Immature natural killer cell (primary cell): Measurements from ENCODE around the gene SHLD3. TPM values are rescaled to one million over a fixed set of nuclear protein-coding genes. Genes with fewer than 3 reads are reported as not detected.
"Not testable (repeated sequence)": the region's sequence is repeated elsewhere in the genome, so short reads cannot be mapped to it uniquely, and the experiment has no call there.

Experiments used
- DNase-seq, 3 donors: peaks; one replicate each; pipeline ENCODE4 v3.0.0; 2022; ENCODE audit warnings: mixed read lengths in 1 of 3
- H3K27ac Mint-ChIP-seq, 6 donors: one replicate each; pipeline ENCODE4 v1.8.0; 2020; ENCODE audit warnings: mixed read lengths in 6 of 6, mild to moderate bottlenecking in 5 of 6, inconsistent platforms in 4 of 6, moderate library complexity in 3 of 6
- H3K27me3 Mint-ChIP-seq, 3 donors: one replicate each; pipeline ENCODE4 v1.8.0; 2020 to 2021; ENCODE audit warnings: low read depth in 3 of 3, mild to moderate bottlenecking in 3 of 3, mixed read lengths in 3 of 3, moderate library complexity in 3 of 3, inconsistent platforms in 1 of 3
- H3K36me3 Mint-ChIP-seq, 3 donors: one replicate each; pipeline ENCODE4 v1.8.0; 2020; ENCODE audit warnings: mixed read lengths in 3 of 3, inconsistent platforms in 2 of 3, mild to moderate bottlenecking in 2 of 3
- H3K4me1 Mint-ChIP-seq, 2 donors: one replicate each; pipeline ENCODE4 v1.8.0; 2020; ENCODE audit warnings: inconsistent platforms in 2 of 2, mild to moderate bottlenecking in 2 of 2, mixed read lengths in 2 of 2, moderate library complexity in 1 of 2
- H3K4me3 Mint-ChIP-seq, 5 donors: one replicate each; pipeline ENCODE4 v1.8.0; 2020; ENCODE audit warnings: mild to moderate bottlenecking in 5 of 5, mixed read lengths in 5 of 5, inconsistent platforms in 3 of 5, moderate library complexity in 3 of 5
- H3K9me3 Mint-ChIP-seq, 6 donors: one replicate each; pipeline ENCODE4 v1.8.0; 2020; ENCODE audit warnings: mild to moderate bottlenecking in 6 of 6, mixed read lengths in 6 of 6, inconsistent platforms in 4 of 6, moderate library complexity in 3 of 6
- polyA plus RNA-seq, 3 donors: library from polyadenylated mRNA; unstranded; fragments of 300-500 nt; fragmentation: Illumina TruSeq; gene quantifications; one replicate each; pipeline ENCODE4 v1.2.3, GENCODE V29; 2021

SHLD3 gene
- polyA plus RNA-seq: 10 to 100 TPM in 2 of 3 donors, 1 to 10 TPM in 1; 3.5 to 12.8 (median 10.1) TPM

- Mint-ChIP-seq H3K4me3 (peak within 1 kb of the TSS; percentile 95 to 100 (median 98)), H3K9me3 (no peaks in the 10 kb centered on the region), H3K36me3 (peaks cover 0 to 4% (median 3%) of the 10 kb centered on the region in 3 donors), H3K27me3 (peaks cover 15 to 17% (median 17%) of the 10 kb centered on the region in 3 donors), H3K4me1 (peaks cover 51 to 60% of the 10 kb centered on the region in 2 donors), H3K27ac (peak within 1 kb of the TSS; percentile 91 to 98 (median 96))
- DNase-seq: peak; percentile 90 to 91 (median 91)
Observed at GRCh38 chr5:65624571-65625555, at the start of gene SHLD3, which contains the start of gene TRAPPC13. Gene SHLD3, plus strand, starts transcription at chr5:65625027. Its CDS starts 4,561 bp downstream, at chr5:65629588. Gene TRAPPC13, plus strand, starts transcription at chr5:65625027. Its CDS starts 34 bp downstream, at chr5:65625061.

DNA sequence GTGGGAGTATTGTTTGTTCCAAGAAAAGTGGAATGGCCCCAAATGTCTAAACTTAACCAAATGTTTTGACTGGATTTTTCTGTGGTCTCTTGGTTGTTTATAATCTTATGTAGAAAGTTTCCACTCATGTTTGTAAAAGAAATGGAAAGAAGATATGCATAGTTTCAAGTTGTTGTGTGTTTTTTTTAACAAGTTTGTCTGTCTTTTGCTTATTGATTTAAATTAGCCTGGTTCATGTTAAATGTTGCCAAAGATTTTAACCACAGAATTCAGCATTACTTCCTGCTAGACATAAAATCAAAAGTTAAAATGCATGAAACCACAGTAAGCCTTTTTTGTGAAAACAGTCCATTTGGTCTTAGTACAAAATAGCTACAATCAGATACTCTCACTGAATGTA lies 47.7 kb upstream of the SHLD3 start:
- H3K4me1 Mint-ChIP-seq: peaks cover 9 to 47% of the 10 kb centered on the region in 2 donors
- DNase-seq: no peak
- no peak overlapping the region for H3K27ac Mint-ChIP-seq
- H3K36me3 Mint-ChIP-seq: peaks cover 4 to 36% (median 33%) of the 10 kb centered on the region in 3 donors
- no peak overlapping the region for H3K4me3 Mint-ChIP-seq
- no peaks in the 10 kb centered on the region for H3K9me3 Mint-ChIP-seq
- H3K27me3 Mint-ChIP-seq: peaks cover 0 to 2% (median 0%) of the 10 kb centered on the region in 3 donors

DNA sequence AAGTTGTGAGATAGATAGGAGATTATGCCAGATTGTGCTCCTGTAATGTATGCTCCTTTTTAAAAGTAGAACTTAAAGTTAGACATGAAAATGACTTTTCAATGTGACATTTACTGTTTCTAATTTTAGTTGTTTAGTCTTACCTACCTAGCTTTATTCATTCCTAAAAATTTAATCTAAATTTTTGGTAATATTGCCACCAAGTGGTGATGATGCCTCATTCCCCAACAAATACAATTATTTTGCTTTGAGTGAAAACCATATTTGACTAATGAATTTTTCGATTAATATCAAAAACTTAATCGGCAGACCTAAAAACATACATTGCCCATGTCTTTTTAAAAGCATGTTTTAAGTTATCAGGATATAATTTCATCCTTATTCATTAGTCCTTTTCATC lies 36.1 kb upstream of the SHLD3 start:
- Mint-ChIP-seq H3K36me3 (peaks cover 16 to 34% (median 16%) of the 10 kb centered on the region in 3 donors), H3K9me3 (no peaks in the 10 kb centered on the region), H3K4me1 (peaks cover 0 to 12% of the 10 kb centered on the region in 2 donors), H3K27me3 (no peaks in the 10 kb centered on the region), H3K4me3 (no peak overlapping the region), H3K27ac (peak overlapping the region in 1 of 6 donors; percentile 7)
- no peak for DNase-seq

DNA sequence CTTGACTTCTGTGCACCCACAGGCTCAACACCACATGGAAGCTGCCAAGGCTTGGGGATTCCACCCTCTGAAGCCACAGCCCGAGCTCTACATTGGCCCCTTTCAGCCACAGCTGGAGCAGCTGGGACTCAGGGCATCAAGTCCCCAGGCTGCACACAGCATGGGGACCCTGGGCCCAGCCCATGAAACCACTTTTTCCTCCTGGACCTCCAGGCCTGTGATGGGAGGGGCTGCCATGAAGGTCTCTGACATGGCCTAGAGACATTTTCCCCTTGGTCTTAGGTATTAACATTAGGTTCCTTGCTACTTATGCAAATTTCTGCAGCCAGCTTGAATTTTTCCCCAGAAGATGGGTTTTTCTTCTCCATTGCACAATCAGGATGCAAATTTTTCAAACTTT lies 23.1 kb upstream of the SHLD3 start:
- DNase-seq, H3K27ac Mint-ChIP-seq, H3K9me3 Mint-ChIP-seq, H3K4me1 Mint-ChIP-seq, H3K27me3 Mint-ChIP-seq, H3K4me3 Mint-ChIP-seq: not testable (repeated sequence)
- H3K36me3 Mint-ChIP-seq: peaks cover 43 to 65% (median 44%) of the 10 kb centered on the region in 3 donors

DNA sequence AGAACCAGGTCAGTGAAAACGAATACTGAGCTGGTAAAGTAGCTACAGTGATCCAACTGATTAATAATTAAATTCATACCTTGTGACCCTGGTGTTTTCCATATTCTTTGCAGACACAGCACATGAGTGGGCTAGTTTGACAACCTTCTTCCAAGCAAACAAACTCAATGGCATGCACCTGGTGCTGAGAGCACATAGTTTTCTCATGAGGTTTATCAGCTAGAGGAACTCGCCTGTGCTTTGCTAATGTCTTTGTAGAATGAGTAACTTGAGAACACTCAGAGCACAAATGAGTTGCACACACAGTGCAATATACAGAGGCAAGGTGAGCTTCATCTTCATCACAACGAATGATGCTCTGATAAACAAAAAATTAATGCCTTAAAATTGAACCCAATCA lies 13.3 kb upstream of the SHLD3 start:
- H3K4me3 Mint-ChIP-seq: no peak overlapping the region
- peaks cover 25 to 54% (median 28%) of the 10 kb centered on the region in 3 donors for H3K36me3 Mint-ChIP-seq
- no peak overlapping the region for H3K27ac Mint-ChIP-seq
- H3K4me1 Mint-ChIP-seq: peaks cover 0 to 36% of the 10 kb centered on the region in 2 donors
- no peak for DNase-seq
- no peaks in the 10 kb centered on the region for H3K9me3 Mint-ChIP-seq
- H3K27me3 Mint-ChIP-seq: peaks cover 0 to 3% (median 0%) of the 10 kb centered on the region in 3 donors

DNA sequence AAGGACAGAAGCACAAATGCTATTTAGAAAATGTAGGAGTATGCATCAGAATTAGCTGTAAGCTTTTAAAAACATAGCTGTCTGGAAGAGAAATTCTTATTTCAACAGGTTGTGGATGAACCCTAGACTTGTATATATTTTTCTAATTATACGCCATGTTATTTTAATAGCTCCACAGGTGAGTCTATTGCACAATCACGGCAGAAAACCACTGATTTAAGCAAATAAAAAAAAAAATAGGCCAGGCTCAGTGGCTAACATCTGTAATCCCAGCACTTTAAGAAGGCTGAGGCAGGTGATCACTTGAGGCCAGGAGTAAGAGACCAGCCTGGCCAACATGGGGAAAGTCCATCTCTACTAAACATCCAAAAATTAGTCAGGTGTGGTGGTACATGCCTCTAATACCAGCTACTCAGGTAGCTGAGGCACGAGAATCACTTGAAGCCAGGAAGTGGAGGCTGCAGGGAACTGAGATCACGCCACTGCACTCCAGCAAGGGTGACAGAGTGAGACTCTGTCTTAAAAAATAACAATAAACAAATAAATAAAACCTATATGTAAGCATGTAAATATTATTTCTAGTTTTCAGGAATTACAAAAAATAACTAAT lies 12.4 kb upstream of the SHLD3 start:
- no peak overlapping the region for H3K4me3 Mint-ChIP-seq
- H3K9me3 Mint-ChIP-seq: no peaks in the 10 kb centered on the region
- H3K36me3 Mint-ChIP-seq: peaks cover 22 to 49% (median 25%) of the 10 kb centered on the region in 3 donors

DNA sequence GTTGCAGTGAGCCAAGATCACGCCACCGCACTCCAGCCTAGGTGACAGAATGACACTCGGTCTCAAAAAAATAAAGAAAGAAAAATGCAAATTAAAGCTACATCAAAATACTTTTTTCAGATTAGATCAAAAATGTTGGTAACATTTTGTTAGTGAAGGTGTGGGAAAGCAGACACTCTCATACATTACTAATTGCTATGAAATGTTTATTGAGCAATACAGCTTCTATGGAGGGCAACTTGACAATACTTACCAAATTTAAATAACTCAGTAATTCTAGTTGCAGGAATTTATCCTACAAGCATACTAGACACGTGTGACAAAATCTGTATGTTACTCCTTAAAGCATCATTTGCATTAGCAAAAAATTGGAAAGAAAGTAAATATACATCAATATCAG lies 4.8 kb upstream of the SHLD3 start:
- Mint-ChIP-seq H3K36me3 (peaks cover 0 to 16% (median 4%) of the 10 kb centered on the region in 3 donors), H3K27me3 (peaks cover 11 to 13% (median 11%) of the 10 kb centered on the region in 3 donors), H3K4me3 (no peak overlapping the region), H3K9me3 (no peaks in the 10 kb centered on the region), H3K4me1 (peaks cover 31 to 59% of the 10 kb centered on the region in 2 donors), H3K27ac (no peak overlapping the region)
- DNase-seq: no peak

More for the DNA sequence above, 12.4 kb upstream of the SHLD3 start:
- no peak for DNase-seq
- Mint-ChIP-seq H3K4me1 (peaks cover 0 to 36% of the 10 kb centered on the region in 2 donors), H3K27me3 (peaks cover 0 to 1% (median 0%) of the 10 kb centered on the region in 3 donors), H3K27ac (no peak overlapping the region)

DNA sequence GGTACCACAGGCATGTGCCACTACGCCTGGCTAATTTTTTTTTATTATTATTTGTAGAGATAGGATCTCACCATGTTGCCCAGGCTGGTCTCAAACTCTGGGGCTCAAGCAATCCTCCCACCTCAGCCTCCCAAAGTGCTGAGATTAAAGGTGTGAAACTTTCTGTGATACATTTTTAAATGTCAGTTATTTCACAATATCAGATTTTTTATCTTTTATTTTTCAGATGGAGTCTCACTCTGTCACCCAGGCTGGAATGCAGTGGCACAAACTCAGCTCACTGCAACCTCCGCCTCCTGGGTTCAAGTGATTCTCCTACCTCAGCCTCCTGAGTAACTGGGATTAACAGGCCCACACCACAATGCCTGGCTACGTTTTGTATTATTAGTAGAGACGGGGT lies 2.9 kb upstream of the SHLD3 start:
- H3K4me1 Mint-ChIP-seq: peaks cover 46 to 62% of the 10 kb centered on the region in 2 donors
- H3K27me3 Mint-ChIP-seq: peaks cover 15 to 17% (median 17%) of the 10 kb centered on the region in 3 donors
- H3K4me3 Mint-ChIP-seq: peak overlapping the region in 2 of 5 donors; percentile 36 to 42
- not testable (repeated sequence) for H3K36me3 Mint-ChIP-seq, DNase-seq, H3K27ac Mint-ChIP-seq, H3K9me3 Mint-ChIP-seq

DNA sequence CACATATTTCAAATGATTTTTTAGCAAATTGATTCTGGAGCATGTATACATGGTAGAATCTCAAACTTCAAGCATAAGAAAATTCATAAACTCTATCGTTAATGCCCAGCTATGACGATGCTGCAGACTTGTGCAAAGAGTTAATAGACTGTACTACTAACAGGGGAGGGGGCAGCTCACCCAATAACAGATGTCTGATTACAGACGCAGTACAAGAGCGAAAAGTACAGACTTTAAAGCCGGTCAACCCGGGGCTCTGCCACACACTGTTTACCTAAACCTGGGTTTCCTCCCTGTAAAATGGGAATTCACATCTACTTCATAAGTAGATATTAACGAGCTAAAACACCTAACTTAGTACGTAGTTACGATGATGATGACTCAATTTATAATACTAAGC lies 1.3 kb upstream of the SHLD3 start:
- Mint-ChIP-seq H3K36me3 (no peaks in the 10 kb centered on the region), H3K4me3 (peak overlapping the region; percentile 95 to 100 (median 98)), H3K27me3 (peaks cover 15 to 17% (median 17%) of the 10 kb centered on the region in 3 donors), H3K27ac (peak overlapping the region; percentile 91 to 98 (median 96)), H3K9me3 (no peaks in the 10 kb centered on the region), H3K4me1 (peaks cover 52 to 63% of the 10 kb centered on the region in 2 donors)
- no peak for DNase-seq

DNA sequence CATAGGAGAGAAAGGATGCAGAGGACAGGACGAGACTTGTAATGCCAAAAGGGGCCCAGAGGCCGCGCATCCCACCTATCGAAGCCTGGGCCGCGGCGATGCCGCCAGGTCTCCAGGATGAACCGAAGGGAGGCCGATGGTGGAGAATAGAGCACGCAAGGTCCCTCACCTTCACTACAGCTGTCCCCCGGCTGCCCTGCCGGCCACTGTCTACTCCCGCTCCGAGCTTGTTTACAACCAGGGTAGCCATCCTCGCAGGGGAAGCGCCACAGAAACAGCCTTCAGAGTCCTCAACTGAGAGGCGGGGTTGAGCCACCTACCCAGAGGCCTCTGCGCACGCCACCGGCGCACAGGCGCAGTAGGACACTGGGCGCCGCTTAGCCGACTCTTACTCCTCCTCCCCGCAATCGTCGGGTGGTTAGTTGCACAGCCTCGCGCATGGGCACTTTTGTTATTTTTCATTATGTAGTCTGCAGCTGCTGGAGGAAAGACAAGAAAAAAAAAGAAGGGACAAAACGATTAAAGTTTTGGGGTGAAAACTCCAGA lies 729 bp upstream of the SHLD3 start, which contains the start of gene TRIM23:
TSS of gene TRIM23 (minus strand) at position 309 of the 546 bp plus-strand sequence. CDS start at position 250, 59 bp downstream.
- peak; percentile 91 to 94 (median 93) for DNase-seq
- H3K27ac Mint-ChIP-seq: peak within 1 kb of the TSS; percentile 91 to 98 (median 96)
- peaks cover 51 to 58% of the 10 kb centered on the region in 2 donors for H3K4me1 Mint-ChIP-seq
- peaks cover 15 to 17% (median 17%) of the 10 kb centered on the region in 3 donors for H3K27me3 Mint-ChIP-seq
- no peaks in the 10 kb centered on the region for H3K36me3 Mint-ChIP-seq
- H3K9me3 Mint-ChIP-seq: no peaks in the 10 kb centered on the region
- H3K4me3 Mint-ChIP-seq: peak within 1 kb of the TSS; percentile 95 to 100 (median 98)

- Mint-ChIP-seq H3K27ac (peak overlapping the region; percentile 71 to 98 (median 83)), H3K4me1 (peaks cover 47 to 61% of the 10 kb centered on the region in 2 donors), H3K4me3 (peak overlapping the region; percentile 95 to 100 (median 98)), H3K9me3 (no peaks in the 10 kb centered on the region), H3K27me3 (peaks cover 15 to 17% (median 17%) of the 10 kb centered on the region in 3 donors), H3K36me3 (peaks cover 0 to 5% (median 3%) of the 10 kb centered on the region in 3 donors)
- no peak for DNase-seq
Observed at GRCh38 chr5:65625743-65626142, 916 bp downstream of the SHLD3 start.

- H3K27me3 Mint-ChIP-seq: peaks cover 0 to under 1% (median 0%) of the 10 kb centered on the region in 3 donors
- peaks cover 0 to 5% (median 3%) of the 10 kb centered on the region in 3 donors for H3K36me3 Mint-ChIP-seq
- no peak overlapping the region for H3K27ac Mint-ChIP-seq
- no peaks in the 10 kb centered on the region for H3K9me3 Mint-ChIP-seq
- no peak for DNase-seq
- no peak overlapping the region for H3K4me3 Mint-ChIP-seq
- peaks cover 14 to 20% of the 10 kb centered on the region in 2 donors for H3K4me1 Mint-ChIP-seq
Observed at GRCh38 chr5:65630981-65631380, 6.2 kb downstream of the SHLD3 start.

GRCh38 chr5:65640240-65640639 lies 15.4 kb downstream of the SHLD3 start:
- H3K27me3 Mint-ChIP-seq: no peaks in the 10 kb centered on the region
- H3K9me3 Mint-ChIP-seq: no peaks in the 10 kb centered on the region
- no peaks in the 10 kb centered on the region for H3K4me1 Mint-ChIP-seq
- DNase-seq: no peak
- H3K4me3 Mint-ChIP-seq: no peak overlapping the region
- H3K27ac Mint-ChIP-seq: no peak overlapping the region
- peaks cover 7 to 23% (median 19%) of the 10 kb centered on the region in 3 donors for H3K36me3 Mint-ChIP-seq
